ENCODE measurements around the gene LRRD1.

Gene LRRD1

GRCh38 chr7:92178928-92179924, at the start of gene LRRD1:
Gene LRRD1, minus strand, starts transcription at chr7:92179142. Its CDS starts 13,940 bp downstream, at chr7:92165202.
- Histone ChIP-seq H3K27me3 (ENCODE audit: insufficient read depth, low read length, poor library complexity) (no peaks in the 10 kb centered on the region), H3K36me3 (ENCODE audit: insufficient read depth, low read length) (no peaks in the 10 kb centered on the region), H3K9me3 (ENCODE audit: insufficient read depth, low read length, severe bottlenecking) (no peaks in the 10 kb centered on the region), H2AFZ (ENCODE audit: low read depth, low read length) (peak within 1 kb of the TSS; percentile 64), H3K27ac (ENCODE audit: low read length) (no peak within 1 kb of the TSS), H3K79me2 (ENCODE audit: insufficient read depth, low read length) (no peaks in the 10 kb centered on the region), H4K20me1 (ENCODE audit: insufficient read depth, low read length) (no peaks in the 10 kb centered on the region), H3K9ac (ENCODE audit: low read depth, low read length) (no peak within 1 kb of the TSS), H3K4me3 (ENCODE audit: low read depth in 1 of 2, low read length in 2 of 2) (0 out of 4 replicates have a peak within 1 kb of the TSS, but pooled peaks of 1 of the 2 experiments have one; percentile 31), H3K4me1 (ENCODE audit: insufficient read depth, low read length) (peaks cover 7% of the 10 kb centered on the region), H3K4me2 (ENCODE audit: insufficient read depth, low read length) (peak within 1 kb of the TSS; percentile 56)
- DNase-seq (peak; percentile 77), ATAC-seq (ENCODE audit: insufficient read depth, low read depth) (peak; percentile 98)
- TF ChIP-seq CTCF (IDR thresholded peaks at IDR 0.05; ENCODE audit: borderline replicate concordance, extremely low read depth, low read length, poor library complexity, severe bottlenecking) (peak; percentile 94), EZH2 (IDR thresholded peaks at IDR 0.05; ENCODE audit: borderline replicate concordance, low read depth, low read length, severe bottlenecking) (no peak)

- no peaks in the 10 kb centered on the region for H4K20me1 ChIP-seq (ENCODE audit: insufficient read depth, low read length)
- TF ChIP-seq EZH2 (IDR thresholded peaks at IDR 0.05; ENCODE audit: borderline replicate concordance, low read depth, low read length, severe bottlenecking) (no peak), CTCF (IDR thresholded peaks at IDR 0.05; ENCODE audit: borderline replicate concordance, extremely low read depth, low read length, poor library complexity, severe bottlenecking) (no peak)
- DNase-seq, result no peak
- H3K27ac ChIP-seq (ENCODE audit: low read length), result no peak overlapping the region
- no peaks in the 10 kb centered on the region for H3K9me3 ChIP-seq (ENCODE audit: insufficient read depth, low read length, severe bottlenecking)
- no peak for ATAC-seq (ENCODE audit: insufficient read depth, low read depth)
- no peak overlapping the region for H3K4me2 ChIP-seq (ENCODE audit: insufficient read depth, low read length)
- H2AFZ ChIP-seq (ENCODE audit: low read depth, low read length), result no peak overlapping the region
- H3K27me3 ChIP-seq (ENCODE audit: insufficient read depth, low read length, poor library complexity), result no peaks in the 10 kb centered on the region
- peaks cover 82% of the 10 kb centered on the region for H3K36me3 ChIP-seq (ENCODE audit: insufficient read depth, low read length)
- H3K4me3 ChIP-seq (ENCODE audit: low read depth in 1 of 2, low read length in 2 of 2), result no peak overlapping the region
- no peaks in the 10 kb centered on the region for H3K4me1 ChIP-seq (ENCODE audit: insufficient read depth, low read length)
- H3K79me2 ChIP-seq (ENCODE audit: insufficient read depth, low read length), result no peaks in the 10 kb centered on the region
- no peak overlapping the region for H3K9ac ChIP-seq (ENCODE audit: low read depth, low read length)
These were observed 49.8 kb upstream of the LRRD1 start for GRCh38 chr7:92228742-92229141.

- Histone ChIP-seq H3K4me3 (ENCODE audit: low read depth in 1 of 2, low read length in 2 of 2) (no peak overlapping the region), H2AFZ (ENCODE audit: low read depth, low read length) (no peak overlapping the region), H3K4me1 (ENCODE audit: insufficient read depth, low read length) (no peaks in the 10 kb centered on the region), H3K79me2 (ENCODE audit: insufficient read depth, low read length) (no peaks in the 10 kb centered on the region), H3K36me3 (ENCODE audit: insufficient read depth, low read length) (peaks cover 81% of the 10 kb centered on the region), H4K20me1 (ENCODE audit: insufficient read depth, low read length) (no peaks in the 10 kb centered on the region), H3K4me2 (ENCODE audit: insufficient read depth, low read length) (no peak overlapping the region), H3K9me3 (ENCODE audit: insufficient read depth, low read length, severe bottlenecking) (no peaks in the 10 kb centered on the region), H3K9ac (ENCODE audit: low read depth, low read length) (no peak overlapping the region), H3K27ac (ENCODE audit: low read length) (no peak overlapping the region), H3K27me3 (ENCODE audit: insufficient read depth, low read length, poor library complexity) (no peaks in the 10 kb centered on the region)
- DNase-seq (no peak), ATAC-seq (ENCODE audit: insufficient read depth, low read depth) (no peak)
- no peak for TF ChIP-seq CTCF (IDR thresholded peaks at IDR 0.05; ENCODE audit: borderline replicate concordance, extremely low read depth, low read length, poor library complexity, severe bottlenecking)
- no peak for TF ChIP-seq EZH2 (IDR thresholded peaks at IDR 0.05; ENCODE audit: borderline replicate concordance, low read depth, low read length, severe bottlenecking)
These were observed 49.2 kb upstream of the LRRD1 start for GRCh38 chr7:92228100-92228499.

Measured in DND-41 (cell line).